K562 (cell line): ENCODE results near the gene LIFR. TPM values are rescaled to one million over a fixed set of nuclear protein-coding genes. Genes with fewer than 3 reads are reported as not detected.

Source experiments
- ATAC-seq: fragments of 200-7000 bp; cut with Tn5 transposase; 3 replicates; pipeline ENCODE4 v1.9.1; 2020; ENCODE audit warnings: moderate library complexity
- BruUV-seq: library from RNA; stranded (reverse); fragments of 400-500 nt; replicated peaks from 2 replicates; lab custom pipeline; 2021; lab: Mats Ljungman, UMichigan
- CTCF ChIA-PET: fragments of 300-600 bp; formaldehyde crosslinking; extraction: SDS; loops from one replicate; lab custom pipeline; 2021; ENCODE audit warnings: low intra/inter-chr PET ratio; lab: Yijun Ruan, JAX
- POLR2A ChIA-PET: fragments of 300-600, 350-650 bp; sonication (Branson Sonifier 250); formaldehyde crosslinking; extraction: SDS; loops from one replicate; lab custom pipeline; 2021; ENCODE audit warnings: antibody characterized with exemption, inconsistent platforms; lab: Yijun Ruan, JAX
- DNase-seq, 4 experiments: peaks; one replicate each; pipeline versions ENCODE4 v3.0.0 to v3.0.0-alpha.2; 2011 to 2018; ENCODE audit warnings: low spot score in 3 of 4, mixed read lengths in 3 of 4; ENCODE audit errors: extremely low read depth in 1 of 4
- FAIRE-seq: peaks from 2 replicates; lab custom pipeline; 2011; peaks lifted over from hg19 to GRCh38; lab: Jason Lieb, UNC
- H2AFZ ChIP-seq: 2 replicates; pipeline ENCODE4 v1.6.0; 2011; ENCODE audit warnings: low read depth, low read length, control low read depth, inconsistent platforms
- H3K27ac ChIP-seq: fragments of 200-600 bp; 3 replicates; pipeline ENCODE4 v1.8.0; 2011; ENCODE audit warnings: low read depth, mild to moderate bottlenecking, control low read depth, inconsistent platforms, low read length, moderate library complexity, mixed read lengths; ENCODE audit errors: extremely low read depth
- H3K27me3 ChIP-seq, 2 experiments: fragments of 300-600 bp in 1 of 2; 2 replicates in 1 of 2; 3 replicates in 1 of 2; pipeline versions ENCODE4 v1.6.0 to v1.8.0; 2011; ENCODE audit warnings: inconsistent platforms in 2 of 2, low read length in 2 of 2, mild to moderate bottlenecking in 1 of 2, mixed read lengths in 1 of 2, moderate library complexity in 1 of 2; ENCODE audit not compliant: control insufficient read depth in 2 of 2, insufficient read depth in 2 of 2
- H3K36me3 ChIP-seq: fragments of 300-600 bp; 3 replicates; pipeline ENCODE4 v1.8.0; 2011; ENCODE audit warnings: mild to moderate bottlenecking, low read length, inconsistent platforms; ENCODE audit not compliant: control insufficient read depth, insufficient read depth
- H3K4me1 ChIP-seq, 2 experiments: fragments of 200-600 bp in 1 of 2; replicated peaks in 1 of 2; 2 replicates in 1 of 2; 3 replicates in 1 of 2; pipeline versions ENCODE4 v1.5.1 to v1.8.0; 2011; ENCODE audit warnings: inconsistent platforms in 2 of 2, low read length in 2 of 2, mild to moderate bottlenecking in 1 of 2, mixed read lengths in 1 of 2, moderate library complexity in 1 of 2; ENCODE audit not compliant: control insufficient read depth in 2 of 2, insufficient read depth in 2 of 2
- H3K4me2 ChIP-seq: 2 replicates; pipeline ENCODE4 v1.6.1; 2011; ENCODE audit warnings: low read length, control low read depth, inconsistent platforms, mixed read lengths; ENCODE audit not compliant: insufficient read depth
- H3K4me3 ChIP-seq: fragments of 200-600 bp; sonication (generic), shearing (Covaris generic); 2 replicates; pipeline ENCODE4 v1.5.1; 2016; ENCODE audit warnings: control low read depth, inconsistent platforms
- H3K79me2 ChIP-seq: fragments of 200-600 bp; 3 replicates; pipeline ENCODE4 v1.8.0; 2011; ENCODE audit warnings: low read length, inconsistent platforms; ENCODE audit not compliant: control insufficient read depth, insufficient read depth
- H3K9ac ChIP-seq, 2 experiments: 2 replicates each; pipeline versions ENCODE4 v1.6.0 to v1.6.1; 2011; ENCODE audit warnings: low read depth in 2 of 2, low read length in 2 of 2, control low read depth in 1 of 2, inconsistent platforms in 1 of 2, mild to moderate bottlenecking in 1 of 2, mixed read lengths in 1 of 2; ENCODE audit not compliant: insufficient read depth in 1 of 2
- H3K9me1 ChIP-seq: one replicate; pipeline ENCODE4 v1.6.0; 2011; ENCODE audit warnings: inconsistent platforms, mild to moderate bottlenecking, low read length, moderate library complexity; ENCODE audit not compliant: control insufficient read depth, insufficient read depth
- H3K9me3 ChIP-seq: replicated peaks from 2 replicates; pipeline ENCODE4 v1.5.1; 2011; ENCODE audit warnings: low read depth, low read length, inconsistent platforms; ENCODE audit not compliant: control insufficient read depth, insufficient read depth
- H4K20me1 ChIP-seq: replicated peaks from 2 replicates; pipeline ENCODE4 v1.6.1; 2011; ENCODE audit warnings: low read length, inconsistent platforms, mixed read lengths; ENCODE audit not compliant: control insufficient read depth, insufficient read depth
- RAD51 ChIP-seq: fragments of 450-650 bp; IDR thresholded peaks from 2 replicates; pipeline ENCODE4 v1.7.1; 2016; ENCODE audit warnings: low read depth, mild to moderate bottlenecking, borderline replicate concordance
- TFE3 ChIP-seq: fragments of 450-650 bp; formaldehyde crosslinking; IDR thresholded peaks from 2 replicates; pipeline ENCODE4 v1.4.0; 2020; ENCODE audit warnings: mild to moderate bottlenecking, mixed read lengths
- USF2 ChIP-seq: sonication (generic); formaldehyde crosslinking; IDR thresholded peaks from 2 replicates; pipeline ENCODE4 v1.5.0; 2020; ENCODE audit warnings: missing genetic modification reagents
- XRCC5 ChIP-seq: fragments of 200-400 bp; formaldehyde crosslinking; IDR thresholded peaks from 2 replicates; pipeline ENCODE4 v1.6.1; 2017; ENCODE audit warnings: low read depth, mild to moderate bottlenecking, low read length
- WGBS: fragments of 100-300 bp; shearing (Covaris generic); methylation state at CpG from one replicate; pipeline ENCODE4 v1.1.6; 2016; ENCODE audit warnings: low coverage, mixed read lengths; ENCODE audit not compliant: insufficient coverage; ENCODE audit errors: missing lambda C conversion rate; 5-methylcytosine and 5-hydroxymethylcytosine counted together
- in situ Hi-C: fragments of 300-500 bp; cut with MboI; formaldehyde crosslinking; loops from 4 replicates; pipeline ENCODE4 v1.15.0; 2018; ENCODE audit warnings: inconsistent platforms, mixed read lengths
- intact Hi-C: fragments of 100-400 bp; cut with micrococcal nuclease; formaldehyde crosslinking; loops from 2 replicates; pipeline ENCODE4 v1.14.2; 2022
- polyA plus RNA-seq, 8 experiments: library from polyadenylated mRNA; depleted of rRNA in 4 of 8; stranded (reverse) in 5 of 8; unstranded in 3 of 8; fragments of >200 nt; fragmentation: Nextera tagmentation in 2 of 8; fragmentation: Illumina TruSeq in 1 of 8; extraction: Ambion mirVana in 2 of 8; extraction: Trizol in 1 of 8; gene quantifications; 2 replicates each; pipeline versions ENCODE4 v1.2.1 to v1.2.3, GENCODE V29; 2011 to 2014; ENCODE audit warnings: inconsistent platforms in 1 of 8, missing spikeins in 1 of 8
- total RNA-seq, 7 experiments: library from RNA; depleted of rRNA in 6 of 7; stranded (reverse); fragments of >200 nt in 6 of 7; fragmentation: Illumina TruSeq in 2 of 7; extraction: Trizol in 2 of 7; gene quantifications; 2 replicates each; pipeline versions ENCODE4 v1.2.1 to v1.2.3, GENCODE V29; 2011 to 2021; ENCODE audit warnings: low replicate concordance in 1 of 7
- TF ChIP-seq, protein P1 (sequence below): fragments of 450-650 bp; IDR thresholded peaks from 2 replicates; pipeline ENCODE4 v1.7.0; 2016; ENCODE audit warnings: borderline replicate concordance

Gene LIFR
- total and polyA plus RNA-seq, 9 of the 15 experiments (the other 6 are each of a cell fraction or from before 2014, with no cell fraction given): 0.43 to 5.7 (median 3.3) TPM

DNA sequence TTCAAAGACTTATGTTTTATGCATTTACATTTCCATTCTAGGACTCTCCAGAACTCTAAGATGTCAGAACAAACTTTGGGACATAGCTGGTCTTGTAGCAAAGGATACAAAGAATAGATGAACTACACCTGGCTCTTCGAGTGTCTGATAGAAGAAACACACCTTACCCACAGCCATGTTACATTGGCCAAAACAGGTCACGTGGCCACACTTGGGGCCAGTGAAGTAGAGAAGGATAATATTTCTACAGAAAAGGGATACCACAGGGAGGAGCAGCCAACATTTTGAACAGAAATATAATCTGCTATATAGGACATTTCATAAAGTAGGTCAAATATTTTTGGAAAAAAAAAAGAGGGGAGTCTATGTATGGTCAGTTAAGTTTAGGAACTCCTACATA lies 22.7 kb upstream of the LIFR start:
- Histone ChIP-seq H3K4me1 (no peaks in the 10 kb centered on the region; a peak in 1 of 5 replicates), H3K27me3 (peaks cover 0 to 5% of the 10 kb centered on the region in 2 experiments; a peak in 2 of 5 replicates), H4K20me1 (no peaks in the 10 kb centered on the region), H3K4me2 (no peak overlapping the region), H3K36me3 (no peaks in the 10 kb centered on the region), H3K9me3 (no peaks in the 10 kb centered on the region), H3K9me1 (no peaks in the 10 kb centered on the region), H3K79me2 (no peaks in the 10 kb centered on the region), H3K27ac (no peak overlapping the region), H3K9ac (no peak overlapping the region), H3K4me3 (no peak overlapping the region), H2AFZ (no peak overlapping the region)
- CTCF ChIA-PET: no interaction called here
- intact Hi-C loops (no loop called here), in situ Hi-C loops (no loop called here)
- TF ChIP-seq TFE3 (peak; percentile 5; the same call in 1 of the 2 replicates), RAD51 (peak; percentile 60; the same call in 1 of the 2 replicates), XRCC5 (no peak), USF2 (CRISPR knock-in tag) (peak; percentile 66)
- TF ChIP-seq, protein P1, sequence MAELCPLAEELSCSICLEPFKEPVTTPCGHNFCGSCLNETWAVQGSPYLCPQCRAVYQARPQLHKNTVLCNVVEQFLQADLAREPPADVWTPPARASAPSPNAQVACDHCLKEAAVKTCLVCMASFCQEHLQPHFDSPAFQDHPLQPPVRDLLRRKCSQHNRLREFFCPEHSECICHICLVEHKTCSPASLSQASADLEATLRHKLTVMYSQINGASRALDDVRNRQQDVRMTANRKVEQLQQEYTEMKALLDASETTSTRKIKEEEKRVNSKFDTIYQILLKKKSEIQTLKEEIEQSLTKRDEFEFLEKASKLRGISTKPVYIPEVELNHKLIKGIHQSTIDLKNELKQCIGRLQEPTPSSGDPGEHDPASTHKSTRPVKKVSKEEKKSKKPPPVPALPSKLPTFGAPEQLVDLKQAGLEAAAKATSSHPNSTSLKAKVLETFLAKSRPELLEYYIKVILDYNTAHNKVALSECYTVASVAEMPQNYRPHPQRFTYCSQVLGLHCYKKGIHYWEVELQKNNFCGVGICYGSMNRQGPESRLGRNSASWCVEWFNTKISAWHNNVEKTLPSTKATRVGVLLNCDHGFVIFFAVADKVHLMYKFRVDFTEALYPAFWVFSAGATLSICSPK: no peak
- no peak for DNase-seq
- WGBS: 0% methylated on average over 2 of the region's 2 CpGs
- POLR2A ChIA-PET: interaction anchor here (0.9 to 1.2 kb wide), 2 partner anchors 16 to 138 kb away, joined by 3 to 4 read pairs; no protein-coding TSS in a partner anchor
- FAIRE-seq: no peak
- no peak for ATAC-seq
- no TSS peak for BruUV-seq
